NCI-H187 (cell line): ENCODE data around the gene EXOC3.
"Not testable (repeated sequence)": the region's sequence is repeated elsewhere in the genome, so short reads cannot be mapped to it uniquely, and the experiment has no call there.

Experiments used
- DNase-seq, 2 experiments: peaks; one replicate each; lab custom pipeline; 2025; lab: John Stamatoyannopoulos, UW

The EXOC3 gene

GRCh38 chr5:407051-407450 lies 35.9 kb upstream of the EXOC3 start:
- no peak for DNase-seq

GRCh38 chr5:407801-408268 lies 35.1 kb upstream of the EXOC3 start:
- no peak for DNase-seq

- no peak for DNase-seq
Measured at GRCh38 chr5:410911-411517, 32.0 kb upstream of the EXOC3 start.

- no peak for DNase-seq
Measured at GRCh38 chr5:411728-412127, 31.2 kb upstream of the EXOC3 start.

- DNase-seq = not testable (repeated sequence)
Measured at GRCh38 chr5:414991-415927, 27.7 kb upstream of the EXOC3 start.

- DNase-seq = no peak
Measured at GRCh38 chr5:415928-416635, 26.9 kb upstream of the EXOC3 start.

- DNase-seq = no peak
Measured at GRCh38 chr5:416636-416960, 26.4 kb upstream of the EXOC3 start.

GRCh38 chr5:417301-418161 lies 25.4 kb upstream of the EXOC3 start:
- DNase-seq = no peak

- DNase-seq = no peak
Measured at GRCh38 chr5:418162-419121, 24.5 kb upstream of the EXOC3 start.

GRCh38 chr5:419970-420369 lies 23.0 kb upstream of the EXOC3 start:
- DNase-seq = no peak

GRCh38 chr5:420632-421286 lies 22.2 kb upstream of the EXOC3 start:
- DNase-seq = no peak

- DNase-seq = no peak
Measured at GRCh38 chr5:421287-421880, 21.6 kb upstream of the EXOC3 start.

GRCh38 chr5:421901-422300 lies 21.1 kb upstream of the EXOC3 start:
- no peak for DNase-seq

GRCh38 chr5:422323-423232 lies 20.4 kb upstream of the EXOC3 start:
- DNase-seq = no peak

GRCh38 chr5:423233-423565 lies 19.8 kb upstream of the EXOC3 start:
- no peak for DNase-seq

- no peak for DNase-seq
Measured at GRCh38 chr5:423626-424261, 19.2 kb upstream of the EXOC3 start.

GRCh38 chr5:424301-425110 lies 18.5 kb upstream of the EXOC3 start:
- no peak for DNase-seq
